WI38 (cell line): Measurements from ENCODE around the gene FBXL7.
A peak's percentile ranks its signal among the peaks of the same experiment; 100 is the strongest.

ENCODE experiments used
- H3K4me3 ChIP-seq: 2 replicates; pipeline ENCODE4 v1.5.1; 2011; ENCODE audit warnings: low read depth, mild to moderate bottlenecking, control low read depth, low read length
- TF ChIP-seq, protein P1 (sequence below): IDR thresholded peaks from 2 replicates; pipeline ENCODE4 v1.5.1; 2012; ENCODE audit warnings: low read depth, mild to moderate bottlenecking, control low read depth, low read length

FBXL7 gene

DNA sequence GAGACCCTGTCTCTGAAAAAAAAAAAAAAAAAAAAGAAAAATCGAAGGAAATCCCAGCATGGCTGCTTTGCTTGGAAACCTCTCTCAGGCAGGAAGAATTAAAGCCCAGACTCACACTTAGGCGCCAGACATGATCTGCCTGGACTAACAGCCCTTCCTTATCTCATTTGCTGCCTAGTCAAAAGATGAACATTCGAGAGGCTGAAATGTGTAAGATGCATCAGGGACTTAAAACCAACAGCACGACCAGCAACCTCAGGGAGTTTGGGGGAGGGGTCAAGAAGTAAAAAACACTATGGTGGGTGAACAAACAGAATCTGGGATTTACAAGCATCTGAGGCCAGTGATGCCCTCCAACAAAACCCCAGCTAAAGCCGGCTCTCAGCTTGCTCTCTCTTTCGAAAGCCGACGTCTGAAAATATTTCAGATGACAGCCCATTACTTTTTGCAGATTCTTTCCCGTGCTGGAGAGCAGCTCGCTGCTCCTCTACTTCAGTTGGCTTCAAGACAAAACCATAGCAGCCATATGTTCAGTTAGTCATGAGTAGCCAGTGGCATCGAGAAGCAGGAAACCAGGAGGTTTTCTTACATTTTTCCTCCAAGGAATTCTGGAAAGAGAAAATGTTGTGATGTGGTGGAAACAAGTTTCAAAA lies 429.8 kb downstream of the FBXL7 start:
- TF ChIP-seq, protein P1, sequence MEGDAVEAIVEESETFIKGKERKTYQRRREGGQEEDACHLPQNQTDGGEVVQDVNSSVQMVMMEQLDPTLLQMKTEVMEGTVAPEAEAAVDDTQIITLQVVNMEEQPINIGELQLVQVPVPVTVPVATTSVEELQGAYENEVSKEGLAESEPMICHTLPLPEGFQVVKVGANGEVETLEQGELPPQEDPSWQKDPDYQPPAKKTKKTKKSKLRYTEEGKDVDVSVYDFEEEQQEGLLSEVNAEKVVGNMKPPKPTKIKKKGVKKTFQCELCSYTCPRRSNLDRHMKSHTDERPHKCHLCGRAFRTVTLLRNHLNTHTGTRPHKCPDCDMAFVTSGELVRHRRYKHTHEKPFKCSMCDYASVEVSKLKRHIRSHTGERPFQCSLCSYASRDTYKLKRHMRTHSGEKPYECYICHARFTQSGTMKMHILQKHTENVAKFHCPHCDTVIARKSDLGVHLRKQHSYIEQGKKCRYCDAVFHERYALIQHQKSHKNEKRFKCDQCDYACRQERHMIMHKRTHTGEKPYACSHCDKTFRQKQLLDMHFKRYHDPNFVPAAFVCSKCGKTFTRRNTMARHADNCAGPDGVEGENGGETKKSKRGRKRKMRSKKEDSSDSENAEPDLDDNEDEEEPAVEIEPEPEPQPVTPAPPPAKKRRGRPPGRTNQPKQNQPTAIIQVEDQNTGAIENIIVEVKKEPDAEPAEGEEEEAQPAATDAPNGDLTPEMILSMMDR, result no peak
- H3K4me3 ChIP-seq, result peak overlapping the region; percentile 20

- no peak overlapping the region for H3K4me3 ChIP-seq
- TF ChIP-seq, protein P1, result no peak
Measured at GRCh38 chr5:15932066-15932465, 432.1 kb downstream of the FBXL7 start.

DNA sequence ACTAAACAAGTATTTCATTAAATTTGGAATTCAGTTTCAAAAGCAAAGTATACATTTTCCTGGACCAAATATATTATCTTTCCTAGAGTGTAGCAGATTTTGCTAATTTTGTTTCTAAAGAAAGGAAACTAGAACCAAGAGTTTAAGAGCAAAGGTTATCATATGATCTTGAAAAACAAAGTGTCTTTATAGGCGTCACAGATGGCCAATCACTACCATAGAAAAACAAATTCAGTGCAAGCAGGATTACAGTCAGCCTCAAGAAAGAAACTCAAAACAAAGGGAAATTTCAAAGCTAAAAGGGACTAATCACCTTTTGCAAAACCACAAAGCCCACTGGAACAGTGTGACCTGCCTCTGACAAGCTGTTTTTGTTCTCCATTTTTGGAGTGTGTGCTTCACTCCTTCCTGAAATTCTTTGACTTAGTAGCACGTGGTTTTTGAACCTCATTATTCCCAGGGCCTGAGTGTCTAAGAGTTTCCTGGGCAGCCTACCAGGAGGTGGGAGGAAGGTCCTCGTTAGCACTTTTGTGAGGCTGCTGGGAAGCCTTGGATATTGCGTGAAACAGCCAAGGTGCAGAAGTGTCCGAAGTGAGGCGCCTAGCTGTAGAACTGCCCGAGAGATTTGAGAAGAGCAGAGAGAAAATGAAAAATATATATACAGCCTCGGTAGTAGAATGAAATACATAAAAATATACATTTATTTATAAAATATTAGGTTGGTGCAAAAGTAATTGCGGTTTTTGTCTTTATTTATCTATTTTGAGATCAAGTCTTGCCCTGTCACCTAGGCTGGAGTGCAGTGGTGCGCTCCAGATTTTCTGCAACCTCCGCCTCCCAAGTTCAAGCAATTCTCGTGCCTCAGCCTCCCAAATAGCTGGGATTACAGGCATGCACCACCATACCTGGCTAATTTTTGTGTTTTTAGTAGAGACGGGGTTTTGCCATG lies 433.6 kb downstream of the FBXL7 start:
- no peak overlapping the region for H3K4me3 ChIP-seq
- TF ChIP-seq, protein P1, result no peak

DNA sequence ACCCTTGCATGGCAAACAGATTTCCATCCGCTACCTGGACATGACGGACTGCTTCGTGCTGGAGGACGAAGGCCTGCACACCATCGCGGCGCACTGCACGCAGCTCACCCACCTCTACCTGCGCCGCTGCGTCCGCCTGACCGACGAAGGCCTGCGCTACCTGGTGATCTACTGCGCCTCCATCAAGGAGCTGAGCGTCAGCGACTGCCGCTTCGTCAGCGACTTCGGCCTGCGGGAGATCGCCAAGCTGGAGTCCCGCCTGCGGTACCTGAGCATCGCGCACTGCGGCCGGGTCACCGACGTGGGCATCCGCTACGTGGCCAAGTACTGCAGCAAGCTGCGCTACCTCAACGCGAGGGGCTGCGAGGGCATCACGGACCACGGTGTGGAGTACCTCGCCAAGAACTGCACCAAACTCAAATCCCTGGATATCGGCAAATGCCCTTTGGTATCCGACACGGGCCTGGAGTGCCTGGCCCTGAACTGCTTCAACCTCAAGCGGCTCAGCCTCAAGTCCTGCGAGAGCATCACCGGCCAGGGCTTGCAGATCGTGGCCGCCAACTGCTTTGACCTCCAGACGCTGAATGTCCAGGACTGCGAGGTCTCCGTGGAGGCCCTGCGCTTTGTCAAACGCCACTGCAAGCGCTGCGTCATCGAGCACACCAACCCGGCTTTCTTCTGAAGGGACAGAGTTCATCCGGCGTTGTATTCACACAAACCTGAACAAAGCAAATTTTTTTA lies 436.7 kb downstream of the FBXL7 start:
- TF ChIP-seq, protein P1, result no peak
- H3K4me3 ChIP-seq, result no peak overlapping the region

- TF ChIP-seq, protein P1, result no peak
- H3K4me3 ChIP-seq, result no peak overlapping the region
Measured at GRCh38 chr5:15937708-15938107, 437.7 kb downstream of the FBXL7 start.

DNA sequence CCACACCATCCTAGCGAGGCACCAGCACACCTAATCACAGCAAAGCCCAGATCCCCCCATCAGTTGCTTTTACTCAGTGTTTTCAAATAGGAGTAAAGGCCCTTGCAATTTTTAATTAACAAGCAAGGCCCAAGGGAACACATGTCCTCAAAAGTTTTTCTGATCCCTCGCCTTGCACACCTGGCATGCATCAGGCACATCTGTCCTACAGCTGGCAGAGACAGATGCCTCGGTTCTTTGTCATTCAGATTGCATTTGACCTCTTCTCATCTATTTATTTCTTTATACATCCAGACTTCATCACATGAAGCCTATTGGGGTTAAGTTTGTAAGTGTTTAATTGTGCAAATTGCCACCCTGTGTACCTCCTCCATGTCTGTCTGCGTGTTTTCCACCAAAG lies 438.2 kb downstream of the FBXL7 start:
- H3K4me3 ChIP-seq, result no peak overlapping the region
- TF ChIP-seq, protein P1, result no peak
